HepG2 (cell line): Measurements from ENCODE around the gene OFD1. TPM values are rescaled to one million over a fixed set of nuclear protein-coding genes. Genes with fewer than 3 reads are reported as not detected.

Experiments
- ATAC-seq: fragments of 200-7000 bp; cut with Tn5 transposase; 3 replicates; pipeline ENCODE4 v1.9.1; 2020; ENCODE audit warnings: mild to moderate bottlenecking, moderate library complexity
- BruUV-seq: library from RNA; stranded (reverse); fragments of 400-500 nt; replicated peaks from 2 replicates; lab custom pipeline; 2021; lab: Mats Ljungman, UMichigan
- CTCF ChIA-PET: fragments of 300-600 bp; formaldehyde crosslinking; extraction: SDS; loops from one replicate; lab custom pipeline; 2021; ENCODE audit warnings: low total read pairs, inconsistent platforms, low intra/inter-chr PET ratio; lab: Yijun Ruan, JAX
- POLR2A ChIA-PET: fragments of 350-600 bp; sonication (Branson Sonifier 250); formaldehyde crosslinking; loops from one replicate; lab custom pipeline; 2020; ENCODE audit warnings: antibody characterized with exemption, inconsistent platforms; lab: Yijun Ruan, JAX
- DNase-seq: peaks from one replicate; pipeline ENCODE4 v3.0.0-alpha.2; 2015; ENCODE audit warnings: low spot score
- FAIRE-seq: peaks from 3 replicates; lab custom pipeline; 2011; peaks lifted over from hg19 to GRCh38; lab: Jason Lieb, UNC
- H2AFZ ChIP-seq: one replicate; pipeline ENCODE4 v1.6.1; 2011; ENCODE audit warnings: low read length, inconsistent platforms
- H3K27ac ChIP-seq: fragments of 300-600 bp; 3 replicates; pipeline ENCODE4 v1.8.0; 2011; ENCODE audit warnings: mixed run types, mild to moderate bottlenecking, mixed read lengths, low read length, inconsistent platforms; ENCODE audit not compliant: insufficient read depth; ENCODE audit errors: extremely low read length
- H3K27me3 ChIP-seq, 2 experiments: fragments of 200-600 bp in 1 of 2; 2 replicates in 1 of 2; 3 replicates in 1 of 2; pipeline versions ENCODE4 v1.6.0 to v1.8.0; 2011; ENCODE audit warnings: low read length in 2 of 2, mild to moderate bottlenecking in 2 of 2, moderate library complexity in 2 of 2, inconsistent platforms in 1 of 2; ENCODE audit not compliant: insufficient read depth in 2 of 2, control insufficient read depth in 1 of 2
- H3K36me3 ChIP-seq, 2 experiments: fragments of 200-600 bp in 1 of 2; replicated peaks in 1 of 2; 2 replicates in 1 of 2; 3 replicates in 1 of 2; pipeline versions ENCODE4 v1.5.1 to v1.8.0; 2011; ENCODE audit warnings: low read length in 2 of 2, inconsistent platforms in 1 of 2; ENCODE audit not compliant: insufficient read depth in 2 of 2, control insufficient read depth in 1 of 2
- H3K4me1 ChIP-seq: 2 replicates; pipeline ENCODE4 v1.5.1; 2012; ENCODE audit warnings: low read length, inconsistent platforms; ENCODE audit not compliant: insufficient read depth
- H3K4me2 ChIP-seq: 2 replicates; pipeline ENCODE4 v1.6.0; 2011; ENCODE audit warnings: low read depth, low read length, inconsistent platforms
- H3K4me3 ChIP-seq, 3 experiments: fragments of 200-600 bp in 1 of 3; sonication (generic), shearing (Covaris generic) in 1 of 3; replicated peaks in 1 of 3; 2 replicates each; pipeline ENCODE4 v1.5.1; 2011 to 2016; ENCODE audit warnings: low read length in 3 of 3, inconsistent platforms in 2 of 3, low read depth in 2 of 3, mild to moderate bottlenecking in 2 of 3, control low read depth in 1 of 3, mixed read lengths in 1 of 3; ENCODE audit not compliant: insufficient read depth in 1 of 3
- H3K79me2 ChIP-seq: one replicate; pipeline ENCODE4 v1.6.1; 2011; ENCODE audit warnings: low read length, inconsistent platforms; ENCODE audit not compliant: insufficient read depth
- H3K9ac ChIP-seq: 2 replicates; pipeline ENCODE4 v1.6.0; 2011; ENCODE audit warnings: mild to moderate bottlenecking, low read depth, low read length, inconsistent platforms; ENCODE audit not compliant: insufficient read depth
- H3K9me3 ChIP-seq: 2 replicates; pipeline ENCODE4 v1.5.1; 2012; ENCODE audit warnings: mild to moderate bottlenecking, low read length
- H4K20me1 ChIP-seq: 2 replicates; pipeline ENCODE4 v1.6.0; 2011; ENCODE audit warnings: inconsistent platforms, mild to moderate bottlenecking, low read length, moderate library complexity; ENCODE audit not compliant: insufficient read depth
- FOSL2 ChIP-seq: sonication (generic); formaldehyde crosslinking; IDR thresholded peaks from 2 replicates; pipeline ENCODE4 v1.4.0; 2020; ENCODE audit warnings: missing genetic modification reagents
- NFIB ChIP-seq: sonication (generic); formaldehyde crosslinking; IDR thresholded peaks from 2 replicates; pipeline ENCODE4 v1.9.0; 2021; ENCODE audit warnings: missing genetic modification reagents, mild to moderate bottlenecking, borderline replicate concordance
- NR2C2 ChIP-seq: sonication (generic); formaldehyde crosslinking; IDR thresholded peaks from 2 replicates; pipeline ENCODE4 v1.4.0; 2020; ENCODE audit warnings: missing genetic modification reagents, mild to moderate bottlenecking, moderate library complexity, borderline replicate concordance
- XRCC5 ChIP-seq: fragments of 200-400 bp; formaldehyde crosslinking; optimal IDR thresholded peaks from 2 replicates; pipeline ENCODE3; 2017; ENCODE audit warnings: mild to moderate bottlenecking, low read length
- ZNF235 ChIP-seq: sonication (generic); formaldehyde crosslinking; IDR thresholded peaks from 2 replicates; pipeline ENCODE4 v1.8.1; 2023; ENCODE audit warnings: mild to moderate bottlenecking, missing genetic modification reagents, borderline replicate concordance
- ZNF292 ChIP-seq: sonication (generic); formaldehyde crosslinking; IDR thresholded peaks from 2 replicates; pipeline ENCODE4 v1.8.1; 2022; ENCODE audit warnings: mild to moderate bottlenecking, low read depth, missing genetic modification reagents, borderline replicate concordance
- ZNF550 ChIP-seq: sonication (generic); formaldehyde crosslinking; IDR thresholded peaks from 2 replicates; pipeline ENCODE4 v1.4.0; 2020; ENCODE audit warnings: mild to moderate bottlenecking, missing genetic modification reagents, borderline replicate concordance
- ZNF644 ChIP-seq: IDR thresholded peaks from 2 replicates; pipeline ENCODE4 v1.6.1; 2016; ENCODE audit warnings: low read depth
- ZNF660 ChIP-seq: sonication (generic); formaldehyde crosslinking; IDR thresholded peaks from 2 replicates; pipeline ENCODE4 v1.5.1; 2020; ENCODE audit warnings: mild to moderate bottlenecking, low read depth, missing genetic modification reagents, borderline replicate concordance
- ZSCAN20 ChIP-seq: sonication (generic); formaldehyde crosslinking; IDR thresholded peaks from 2 replicates; pipeline ENCODE4 v1.4.0; 2020; ENCODE audit warnings: missing genetic modification reagents, mild to moderate bottlenecking, borderline replicate concordance
- WGBS: methylation state at CpG from one replicate; pipeline ENCODE4 v1.1.6; 2017; ENCODE audit warnings: low lambda C conversion rate; 5-methylcytosine and 5-hydroxymethylcytosine counted together
- in situ Hi-C: cut with HindIII; loops from 2 replicates; pipeline ENCODE4 v1.10.0; 2017; ENCODE audit warnings: low pct_unique_long_range_greater_than_20kb; ENCODE audit not compliant: extremely low pct_ligation_motif_present
- intact Hi-C: fragments of 100-400 bp; cut with micrococcal nuclease; formaldehyde crosslinking; loops from one replicate; pipeline ENCODE4 v1.10.0; 2022; ENCODE audit not compliant: unreplicated experiment
- polyA plus RNA-seq, 8 experiments: library from polyadenylated mRNA; depleted of rRNA in 3 of 8; stranded (reverse) in 7 of 8; unstranded in 1 of 8; fragments of >200 nt; fragmentation: Illumina TruSeq in 4 of 8; extraction: Trizol in 4 of 8; gene quantifications; 2 replicates each; pipeline versions ENCODE4 v1.2.1 to v1.2.3, GENCODE V29; 2011 to 2016; ENCODE audit warnings: low read depth in 4 of 8, missing spikeins in 1 of 8, mixed read lengths in 1 of 8; ENCODE audit not compliant: insufficient read depth in 1 of 8
- total RNA-seq, 5 experiments: library from RNA; depleted of rRNA; stranded (reverse); fragments of >200 nt; fragmentation: Illumina TruSeq; extraction: Trizol; gene quantifications; 2 replicates each; pipeline ENCODE4 v1.2.3, GENCODE V29; 2016; ENCODE audit warnings: low read depth in 1 of 5
- TF ChIP-seq, protein P1 (sequence below): sonication (generic); formaldehyde crosslinking; IDR thresholded peaks from 2 replicates; pipeline ENCODE4 v1.9.0; 2022; ENCODE audit warnings: low read depth, missing genetic modification reagents
- TF ChIP-seq, protein P2 (sequence below): sonication (generic); formaldehyde crosslinking; IDR thresholded peaks from 2 replicates; pipeline ENCODE4 v1.4.0; 2020; ENCODE audit warnings: missing genetic modification reagents
- TF ChIP-seq, protein P3 (sequence below): sonication (generic); formaldehyde crosslinking; IDR thresholded peaks from 2 replicates; pipeline ENCODE4 v1.5.0; 2020; ENCODE audit warnings: mild to moderate bottlenecking, missing genetic modification reagents
- TF ChIP-seq, protein P4 (sequence below): sonication (generic); formaldehyde crosslinking; IDR thresholded peaks from 2 replicates; pipeline ENCODE4 v1.4.0; 2020; ENCODE audit warnings: missing genetic modification reagents
- TF ChIP-seq, protein P5 (sequence below): sonication (generic); formaldehyde crosslinking; IDR thresholded peaks from 2 replicates; pipeline ENCODE4 v1.5.1; 2020; ENCODE audit warnings: missing genetic modification reagents, mild to moderate bottlenecking, borderline replicate concordance

Gene OFD1
- total and polyA plus RNA-seq, 2 of the 13 experiments (the other 11 are each of a cell fraction or from before 2014, with no cell fraction given) = 14.9 to 16.4 TPM

DNA sequence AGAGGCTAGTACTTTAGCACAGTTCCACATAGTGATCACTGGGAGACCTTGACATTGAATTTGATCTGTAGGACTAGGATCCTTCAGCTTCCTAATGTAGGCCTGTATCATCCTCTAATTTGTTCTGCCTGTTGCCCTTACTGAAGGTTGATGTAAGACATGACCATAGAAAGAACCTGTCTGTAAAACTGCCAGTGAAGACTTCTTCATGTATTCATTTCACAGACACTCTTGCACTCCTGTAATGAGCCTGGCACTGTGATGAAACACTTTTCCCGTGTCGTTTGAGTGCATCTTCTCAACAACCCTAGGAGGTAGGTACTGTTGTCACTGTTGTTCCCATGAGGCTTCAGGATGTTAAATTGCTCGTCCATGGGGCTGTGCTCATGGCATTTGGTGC, 31.0 kb upstream of the OFD1 start:
- H3K27ac ChIP-seq = no peak overlapping the region
- no peak for ATAC-seq
- H3K27me3 ChIP-seq = no peaks in the 10 kb centered on the region
- no peaks in the 10 kb centered on the region for H3K9me3 ChIP-seq
- no peak overlapping the region for H2AFZ ChIP-seq
- intact Hi-C loops (no loop called here), in situ Hi-C loops (no loop called here)
- CTCF ChIA-PET = no interaction called here
- no peak for DNase-seq
- H3K79me2 ChIP-seq = peaks cover 28% of the 10 kb centered on the region
- no peak overlapping the region for H3K9ac ChIP-seq
- 80% methylated on average over 2 of the region's 3 CpGs for WGBS
- no peak overlapping the region for H3K4me3 ChIP-seq
- BruUV-seq = no TSS peak
- H3K4me1 ChIP-seq = no peaks in the 10 kb centered on the region
- H4K20me1 ChIP-seq = 0 out of 2 replicates have a peak, but pooled peaks cover 3% of the 10 kb centered on the region
- no peak overlapping the region for H3K4me2 ChIP-seq
- no peaks in the 10 kb centered on the region; a peak in 1 of 5 replicates for H3K36me3 ChIP-seq
- FAIRE-seq = no peak
- POLR2A ChIA-PET = interaction anchor here (1.5 kb wide), 1 partner anchor 15 kb away, joined by 3 read pairs; the partner anchor contains the start of gene RAB9A
- TF ChIP-seq, protein P1, sequence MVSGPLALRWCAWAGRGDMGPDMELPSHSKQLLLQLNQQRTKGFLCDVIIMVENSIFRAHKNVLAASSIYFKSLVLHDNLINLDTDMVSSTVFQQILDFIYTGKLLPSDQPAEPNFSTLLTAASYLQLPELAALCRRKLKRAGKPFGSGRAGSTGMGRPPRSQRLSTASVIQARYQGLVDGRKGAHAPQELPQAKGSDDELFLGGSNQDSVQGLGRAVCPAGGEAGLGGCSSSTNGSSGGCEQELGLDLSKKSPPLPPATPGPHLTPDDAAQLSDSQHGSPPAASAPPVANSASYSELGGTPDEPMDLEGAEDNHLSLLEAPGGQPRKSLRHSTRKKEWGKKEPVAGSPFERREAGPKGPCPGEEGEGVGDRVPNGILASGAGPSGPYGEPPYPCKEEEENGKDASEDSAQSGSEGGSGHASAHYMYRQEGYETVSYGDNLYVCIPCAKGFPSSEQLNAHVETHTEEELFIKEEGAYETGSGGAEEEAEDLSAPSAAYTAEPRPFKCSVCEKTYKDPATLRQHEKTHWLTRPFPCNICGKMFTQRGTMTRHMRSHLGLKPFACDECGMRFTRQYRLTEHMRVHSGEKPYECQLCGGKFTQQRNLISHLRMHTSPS (CRISPR knock-in tag) = no peak
- TF ChIP-seq ZNF550 (CRISPR knock-in tag) = no peak
- no peak for TF ChIP-seq ZNF660 (CRISPR knock-in tag)
- TF ChIP-seq ZNF235 = no peak
- TF ChIP-seq, protein P2, sequence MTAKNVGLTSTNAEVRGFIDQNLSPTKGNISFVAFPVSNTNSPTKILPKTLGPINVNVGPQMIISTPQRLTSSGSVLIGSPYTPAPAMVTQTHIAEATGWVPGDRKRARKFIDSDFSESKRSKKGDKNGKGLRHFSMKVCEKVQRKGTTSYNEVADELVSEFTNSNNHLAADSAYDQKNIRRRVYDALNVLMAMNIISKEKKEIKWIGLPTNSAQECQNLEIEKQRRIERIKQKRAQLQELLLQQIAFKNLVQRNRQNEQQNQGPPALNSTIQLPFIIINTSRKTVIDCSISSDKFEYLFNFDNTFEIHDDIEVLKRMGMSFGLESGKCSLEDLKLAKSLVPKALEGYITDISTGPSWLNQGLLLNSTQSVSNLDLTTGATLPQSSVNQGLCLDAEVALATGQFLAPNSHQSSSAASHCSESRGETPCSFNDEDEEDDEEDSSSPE = no peak
- no peak for TF ChIP-seq XRCC5
- TF ChIP-seq ZNF644 = no peak
- no peak for TF ChIP-seq NR2C2
- TF ChIP-seq, protein P3, sequence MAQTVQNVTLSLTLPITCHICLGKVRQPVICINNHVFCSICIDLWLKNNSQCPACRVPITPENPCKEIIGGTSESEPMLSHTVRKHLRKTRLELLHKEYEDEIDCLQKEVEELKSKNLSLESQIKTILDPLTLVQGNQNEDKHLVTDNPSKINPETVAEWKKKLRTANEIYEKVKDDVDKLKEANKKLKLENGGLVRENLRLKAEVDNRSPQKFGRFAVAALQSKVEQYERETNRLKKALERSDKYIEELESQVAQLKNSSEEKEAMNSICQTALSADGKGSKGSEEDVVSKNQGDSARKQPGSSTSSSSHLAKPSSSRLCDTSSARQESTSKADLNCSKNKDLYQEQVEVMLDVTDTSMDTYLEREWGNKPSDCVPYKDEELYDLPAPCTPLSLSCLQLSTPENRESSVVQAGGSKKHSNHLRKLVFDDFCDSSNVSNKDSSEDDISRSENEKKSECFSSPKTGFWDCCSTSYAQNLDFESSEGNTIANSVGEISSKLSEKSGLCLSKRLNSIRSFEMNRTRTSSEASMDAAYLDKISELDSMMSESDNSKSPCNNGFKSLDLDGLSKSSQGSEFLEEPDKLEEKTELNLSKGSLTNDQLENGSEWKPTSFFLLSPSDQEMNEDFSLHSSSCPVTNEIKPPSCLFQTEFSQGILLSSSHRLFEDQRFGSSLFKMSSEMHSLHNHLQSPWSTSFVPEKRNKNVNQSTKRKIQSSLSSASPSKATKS = no peak
- TF ChIP-seq ZSCAN20 = no peak
- TF ChIP-seq NFIB (CRISPR knock-in tag) = no peak
- no peak for TF ChIP-seq FOSL2
- TF ChIP-seq ZNF292 = no peak
- TF ChIP-seq, protein P4, sequence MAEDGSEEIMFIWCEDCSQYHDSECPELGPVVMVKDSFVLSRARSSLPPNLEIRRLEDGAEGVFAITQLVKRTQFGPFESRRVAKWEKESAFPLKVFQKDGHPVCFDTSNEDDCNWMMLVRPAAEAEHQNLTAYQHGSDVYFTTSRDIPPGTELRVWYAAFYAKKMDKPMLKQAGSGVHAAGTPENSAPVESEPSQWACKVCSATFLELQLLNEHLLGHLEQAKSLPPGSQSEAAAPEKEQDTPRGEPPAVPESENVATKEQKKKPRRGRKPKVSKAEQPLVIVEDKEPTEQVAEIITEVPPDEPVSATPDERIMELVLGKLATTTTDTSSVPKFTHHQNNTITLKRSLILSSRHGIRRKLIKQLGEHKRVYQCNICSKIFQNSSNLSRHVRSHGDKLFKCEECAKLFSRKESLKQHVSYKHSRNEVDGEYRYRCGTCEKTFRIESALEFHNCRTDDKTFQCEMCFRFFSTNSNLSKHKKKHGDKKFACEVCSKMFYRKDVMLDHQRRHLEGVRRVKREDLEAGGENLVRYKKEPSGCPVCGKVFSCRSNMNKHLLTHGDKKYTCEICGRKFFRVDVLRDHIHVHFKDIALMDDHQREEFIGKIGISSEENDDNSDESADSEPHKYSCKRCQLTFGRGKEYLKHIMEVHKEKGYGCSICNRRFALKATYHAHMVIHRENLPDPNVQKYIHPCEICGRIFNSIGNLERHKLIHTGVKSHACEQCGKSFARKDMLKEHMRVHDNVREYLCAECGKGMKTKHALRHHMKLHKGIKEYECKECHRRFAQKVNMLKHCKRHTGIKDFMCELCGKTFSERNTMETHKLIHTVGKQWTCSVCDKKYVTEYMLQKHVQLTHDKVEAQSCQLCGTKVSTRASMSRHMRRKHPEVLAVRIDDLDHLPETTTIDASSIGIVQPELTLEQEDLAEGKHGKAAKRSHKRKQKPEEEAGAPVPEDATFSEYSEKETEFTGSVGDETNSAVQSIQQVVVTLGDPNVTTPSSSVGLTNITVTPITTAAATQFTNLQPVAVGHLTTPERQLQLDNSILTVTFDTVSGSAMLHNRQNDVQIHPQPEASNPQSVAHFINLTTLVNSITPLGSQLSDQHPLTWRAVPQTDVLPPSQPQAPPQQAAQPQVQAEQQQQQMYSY (CRISPR knock-in tag) = no peak
- TF ChIP-seq, protein P5, sequence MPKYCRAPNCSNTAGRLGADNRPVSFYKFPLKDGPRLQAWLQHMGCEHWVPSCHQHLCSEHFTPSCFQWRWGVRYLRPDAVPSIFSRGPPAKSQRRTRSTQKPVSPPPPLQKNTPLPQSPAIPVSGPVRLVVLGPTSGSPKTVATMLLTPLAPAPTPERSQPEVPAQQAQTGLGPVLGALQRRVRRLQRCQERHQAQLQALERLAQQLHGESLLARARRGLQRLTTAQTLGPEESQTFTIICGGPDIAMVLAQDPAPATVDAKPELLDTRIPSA (CRISPR knock-in tag) = no peak
